GM12878 (cell line): ENCODE data around the gene KIAA1328. TPM values are rescaled to one million over a fixed set of nuclear protein-coding genes. Genes with fewer than 3 reads are reported as not detected.

Experiments
- ATAC-seq: fragments of 200-7000 bp; cut with Tn5 transposase; 3 replicates; pipeline ENCODE4 v1.9.1; 2020; ENCODE audit warnings: mild to moderate bottlenecking, moderate library complexity
- BruUV-seq: library from RNA; stranded (reverse); fragments of 400-500 nt; replicated peaks from 2 replicates; lab custom pipeline; 2021; lab: Mats Ljungman, UMichigan
- CTCF ChIA-PET: fragments of 300-600 bp; sonication (Branson Sonifier 250); formaldehyde crosslinking; extraction: SDS; loops from one replicate; lab custom pipeline; 2021; ENCODE audit warnings: inconsistent platforms; lab: Yijun Ruan, JAX
- POLR2A ChIA-PET: fragments of 350-600 bp; formaldehyde crosslinking; extraction: SDS; loops from one replicate; lab custom pipeline; 2021; ENCODE audit warnings: inconsistent platforms; lab: Charles Lee
- RAD21 ChIA-PET: fragments of 300-600 bp; sonication (Branson Sonifier 250); formaldehyde crosslinking; loops from one replicate; lab custom pipeline; 2023; ENCODE audit warnings: antibody characterized with exemption; ENCODE audit not compliant: unreplicated experiment; lab: Charles Lee
- SMC1A ChIA-PET: fragments of 300-600 bp; sonication (Branson Sonifier 250); formaldehyde crosslinking; loops from one replicate; lab custom pipeline; 2023; ENCODE audit not compliant: unreplicated experiment, uncharacterized antibody; lab: Charles Lee
- DNase-seq: peaks from one replicate; pipeline ENCODE4 v3.0.0-alpha.2; 2011; ENCODE audit warnings: low read depth, low spot score
- FAIRE-seq: peaks from 3 replicates; lab custom pipeline; 2011; peaks lifted over from hg19 to GRCh38; lab: Jason Lieb, UNC
- H2AFZ ChIP-seq: 2 replicates; pipeline ENCODE4 v1.6.0; 2011; ENCODE audit warnings: low read depth, low read length, control low read depth; ENCODE audit not compliant: control insufficient read depth
- H3K27ac ChIP-seq: 2 replicates; pipeline ENCODE4 v1.5.1; 2011; ENCODE audit warnings: control low read depth; ENCODE audit not compliant: control insufficient read depth, insufficient read depth
- H3K27me3 ChIP-seq, 2 experiments: replicated peaks in 1 of 2; 2 replicates each; pipeline versions ENCODE4 v1.6.0 to v1.6.1; 2011; ENCODE audit warnings: low read length in 1 of 2; ENCODE audit not compliant: control insufficient read depth in 2 of 2, insufficient read depth in 2 of 2
- H3K36me3 ChIP-seq, 2 experiments: 2 replicates each; pipeline ENCODE4 v1.5.1; 2011; ENCODE audit warnings: low read length in 1 of 2; ENCODE audit not compliant: control insufficient read depth in 2 of 2, insufficient read depth in 2 of 2
- H3K4me1 ChIP-seq: 2 replicates; pipeline ENCODE4 v1.6.1; 2011; ENCODE audit warnings: mild to moderate bottlenecking, low read length, moderate library complexity, mixed read lengths; ENCODE audit not compliant: control insufficient read depth, insufficient read depth
- H3K4me2 ChIP-seq: 2 replicates; pipeline ENCODE4 v1.6.0; 2011; ENCODE audit warnings: control low read depth; ENCODE audit not compliant: control insufficient read depth, insufficient read depth
- H3K4me3 ChIP-seq: fragments of 200-600 bp; sonication (generic); 2 replicates; pipeline ENCODE4 v1.5.1; 2016
- H3K79me2 ChIP-seq: 2 replicates; pipeline ENCODE4 v1.6.0; 2011; ENCODE audit warnings: low read length; ENCODE audit not compliant: control insufficient read depth, insufficient read depth
- H3K9ac ChIP-seq: 2 replicates; pipeline ENCODE4 v1.8.0; 2011; ENCODE audit warnings: low read length, control low read depth, mixed read lengths; ENCODE audit not compliant: control insufficient read depth, insufficient read depth
- H3K9me3 ChIP-seq: replicated peaks from 3 replicates; pipeline ENCODE4 v1.5.1; 2011; ENCODE audit warnings: mild to moderate bottlenecking, low read length; ENCODE audit not compliant: control insufficient read depth, insufficient read depth
- H4K20me1 ChIP-seq: 2 replicates; pipeline ENCODE4 v1.6.0; 2011; ENCODE audit not compliant: control insufficient read depth, insufficient read depth
- IRF4 ChIP-seq: IDR thresholded peaks from 2 replicates; pipeline ENCODE4 v1.6.1; 2011; ENCODE audit warnings: low read depth, low read length
- KDM1A ChIP-seq: fragments of 200-600 bp; sonication (generic); IDR thresholded peaks from 2 replicates; pipeline ENCODE4 v1.6.1; 2016; ENCODE audit warnings: borderline replicate concordance
- NFYB ChIP-seq: IDR thresholded peaks from 2 replicates; pipeline ENCODE4 v1.6.1; 2011; ENCODE audit warnings: low read depth, mild to moderate bottlenecking, low read length, improper control_type of control experiment, moderate library complexity; ENCODE audit not compliant: insufficient read depth
- RUNX3 ChIP-seq: IDR thresholded peaks from 2 replicates; pipeline ENCODE4 v1.6.1; 2012; ENCODE audit warnings: low read length, inconsistent platforms
- WGBS: methylation state at CpG from one replicate; pipeline ENCODE4 v1.1.6; 2016; ENCODE audit warnings: low lambda C conversion rate; ENCODE audit not compliant: insufficient replicate concordance, insufficient coverage; ENCODE audit errors: missing lambda C conversion rate; 5-methylcytosine and 5-hydroxymethylcytosine counted together
- in situ Hi-C: fragments of 300-500 bp; cut with MboI; formaldehyde crosslinking; loops from 9 replicates; pipeline ENCODE4 v1.14.3; 2018; ENCODE audit warnings: mixed read lengths
- intact Hi-C: fragments of 100-400 bp; cut with micrococcal nuclease; formaldehyde crosslinking; loops from one replicate; pipeline ENCODE4 v1.14.2; 2022; ENCODE audit not compliant: unreplicated experiment
- polyA plus RNA-seq, 11 experiments: library from polyadenylated mRNA; depleted of rRNA in 4 of 11; unstranded in 6 of 11; stranded (reverse) in 5 of 11; fragments of >200 nt; fragmentation: Nextera tagmentation in 4 of 11; fragmentation: Illumina TruSeq in 1 of 11; extraction: Ambion mirVana in 4 of 11; extraction: Trizol in 1 of 11; gene quantifications; 1 replicate in 1 of 11; 2 replicates in 10 of 11; pipeline versions ENCODE4 v1.2.1 to v1.2.3, GENCODE V29; 2011 to 2016; ENCODE audit warnings: inconsistent platforms in 2 of 11, missing spikeins in 2 of 11, low read depth in 1 of 11
- total RNA-seq, 4 experiments: library from RNA; depleted of rRNA in 3 of 4; stranded (reverse); fragments of >200 nt in 3 of 4; fragmentation: Illumina TruSeq in 1 of 4; extraction: Trizol in 1 of 4; gene quantifications; 2 replicates each; pipeline versions ENCODE4 v1.2.1 to v1.2.3, GENCODE V29; 2013 to 2021
- TF ChIP-seq, protein P1 (sequence below): fragments of 150-350 bp; IDR thresholded peaks from 2 replicates; pipeline ENCODE4 v1.6.1; 2014; ENCODE audit warnings: mild to moderate bottlenecking, low read depth, low read length

KIAA1328 gene
- total and polyA plus RNA-seq, 10 of the 15 experiments (the other 5 are each of a cell fraction or from before 2014, with no cell fraction given) = 3.1 to 7.1 (median 4.6) TPM

GRCh38 chr18:36889742-36890141, 60.8 kb downstream of the KIAA1328 start (continued):
- TF ChIP-seq, protein P1, sequence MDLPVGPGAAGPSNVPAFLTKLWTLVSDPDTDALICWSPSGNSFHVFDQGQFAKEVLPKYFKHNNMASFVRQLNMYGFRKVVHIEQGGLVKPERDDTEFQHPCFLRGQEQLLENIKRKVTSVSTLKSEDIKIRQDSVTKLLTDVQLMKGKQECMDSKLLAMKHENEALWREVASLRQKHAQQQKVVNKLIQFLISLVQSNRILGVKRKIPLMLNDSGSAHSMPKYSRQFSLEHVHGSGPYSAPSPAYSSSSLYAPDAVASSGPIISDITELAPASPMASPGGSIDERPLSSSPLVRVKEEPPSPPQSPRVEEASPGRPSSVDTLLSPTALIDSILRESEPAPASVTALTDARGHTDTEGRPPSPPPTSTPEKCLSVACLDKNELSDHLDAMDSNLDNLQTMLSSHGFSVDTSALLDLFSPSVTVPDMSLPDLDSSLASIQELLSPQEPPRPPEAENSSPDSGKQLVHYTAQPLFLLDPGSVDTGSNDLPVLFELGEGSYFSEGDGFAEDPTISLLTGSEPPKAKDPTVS = no peak

GRCh38 chr18:36890598-36890997, 61.7 kb downstream of the KIAA1328 start:
- POLR2A ChIA-PET = no interaction called here
- 98% methylated on average over 3 of the region's 3 CpGs for WGBS

DNA sequence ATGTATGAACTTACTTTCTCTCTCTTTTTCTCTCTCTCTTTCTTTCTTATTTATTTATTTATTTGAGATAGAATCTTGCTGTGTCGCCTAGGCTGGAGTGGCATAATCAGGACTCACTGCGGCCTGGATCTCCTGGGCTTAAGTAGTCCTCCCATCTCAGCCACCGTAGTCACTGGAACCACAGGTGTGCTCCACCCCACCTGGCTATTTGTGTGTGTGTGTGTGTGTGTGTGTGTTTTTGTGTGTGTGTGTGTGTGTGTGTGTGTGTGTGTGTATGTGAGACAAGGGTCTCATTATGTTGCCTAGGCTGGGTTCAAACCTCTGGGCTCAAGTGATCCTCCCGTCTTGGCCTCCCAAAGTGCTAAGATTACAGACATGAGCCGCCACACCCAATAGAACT, 64.3 kb downstream of the KIAA1328 start:
- CTCF ChIA-PET = no interaction called here
- Histone ChIP-seq H3K4me3 (no peak overlapping the region), H3K27ac (no peak overlapping the region), H3K79me2 (no peaks in the 10 kb centered on the region), H2AFZ (no peak overlapping the region), H3K9me3 (no peaks in the 10 kb centered on the region), H4K20me1 (no peaks in the 10 kb centered on the region), H3K36me3 (no peaks in the 10 kb centered on the region), H3K4me1 (no peaks in the 10 kb centered on the region), H3K9ac (no peak overlapping the region), H3K4me2 (no peak overlapping the region), H3K27me3 (no peaks in the 10 kb centered on the region)
- POLR2A ChIA-PET = no interaction called here
- WGBS = 85% methylated on average over 5 of the region's 5 CpGs
- intact Hi-C loops (no loop called here), in situ Hi-C loops (no loop called here)
- RAD21 ChIA-PET = no interaction called here
- TF ChIP-seq IRF4 (no peak), NFYB (no peak)
- ATAC-seq = no peak
- DNase-seq = no peak
- FAIRE-seq = no peak
- SMC1A ChIA-PET = no interaction called here
- BruUV-seq = no TSS peak

More at GRCh38 chr18:36890598-36890997, 61.7 kb downstream of the KIAA1328 start:
- in situ Hi-C loops = no loop called here
- ChIA-PET SMC1A (no interaction called here), CTCF (no interaction called here), RAD21 (no interaction called here)
- FAIRE-seq = no peak
- H3K79me2 ChIP-seq = no peaks in the 10 kb centered on the region
- H3K4me2 ChIP-seq = no peak overlapping the region
- no peaks in the 10 kb centered on the region for H3K36me3 ChIP-seq
- intact Hi-C loops = no loop called here
- no TSS peak for BruUV-seq
- H4K20me1 ChIP-seq = no peaks in the 10 kb centered on the region
- ATAC-seq = no peak
- DNase-seq = no peak
- H3K9ac ChIP-seq = no peak overlapping the region
- no peak overlapping the region for H3K27ac ChIP-seq
- H3K4me3 ChIP-seq = no peak overlapping the region
- H3K27me3 ChIP-seq = no peaks in the 10 kb centered on the region
- H3K4me1 ChIP-seq = no peaks in the 10 kb centered on the region
- H2AFZ ChIP-seq = no peak overlapping the region
- TF ChIP-seq RUNX3 = no peak
- no peak for TF ChIP-seq KDM1A
- H3K9me3 ChIP-seq = no peaks in the 10 kb centered on the region
